ENCODE measurements around the gene TBL3.

- no peak for TF ChIP-seq ZNF416 (tag by site-specific recombination; IDR thresholded peaks at IDR 0.05)
- no peak for TF ChIP-seq CTCF (tag by site-specific recombination; IDR thresholded peaks at IDR 0.05)
- TF ChIP-seq ZNF350 (tag by site-specific recombination; IDR thresholded peaks at IDR 0.05): no peak
- no peak; the same call in 1 of the 2 replicates for TF ChIP-seq ZBTB7A (tag by site-specific recombination; IDR thresholded peaks at IDR 0.05; ENCODE audit: low read depth)
- no peak for TF ChIP-seq ZNF76 (tag by site-specific recombination; IDR thresholded peaks at IDR 0.05; ENCODE audit: borderline replicate concordance, low read depth)
- no peak for TF ChIP-seq ZEB2 (tag by site-specific recombination; IDR thresholded peaks at IDR 0.05)
- no peak for TF ChIP-seq ZSCAN30 (tag by site-specific recombination; IDR thresholded peaks at IDR 0.05)
- no peak for TF ChIP-seq ZFP37 (tag by site-specific recombination; IDR thresholded peaks at IDR 0.05)
- no peak for TF ChIP-seq PRDM10 (tag by site-specific recombination; IDR thresholded peaks at IDR 0.05)
- no peak for TF ChIP-seq ZNF777 (tag by site-specific recombination; IDR thresholded peaks at IDR 0.05; ENCODE audit: borderline replicate concordance)
Observed at GRCh38 chr16:1973461-1974156, 1.8 kb downstream of the TBL3 start.

All from HEK293 (cell line).